ENCODE measurements around the gene PLCL2. TPM values are rescaled to one million over a fixed set of nuclear protein-coding genes. Genes with fewer than 3 reads are reported as not detected.

The PLCL2 gene
- total and polyA plus RNA-seq, 7 donors, result 8.0 to 12.6 (median 11.6) TPM

- Histone ChIP-seq H3K9me3 (no peaks in the 10 kb centered on the region), H3K4me3 (no peak overlapping the region), H3K4me1 (no peaks in the 10 kb centered on the region), H3K27ac (no peak overlapping the region), H3K36me3 (no peaks in the 10 kb centered on the region), H3K27me3 (no peaks in the 10 kb centered on the region)
- 99 to 100% methylated on average over 1 of the region's 1 CpG for WGBS, 2 donors
- intact Hi-C loops (cut with DNase I), result no loop called here
- no peak for TF ChIP-seq POLR2AphosphoS5 (IDR thresholded peaks at IDR 0.05)
- no peak for TF ChIP-seq CTCF (IDR thresholded peaks at IDR 0.05)
- no peak for TF ChIP-seq POLR2A (IDR thresholded peaks at IDR 0.05)
- no peak for TF ChIP-seq EP300 (IDR thresholded peaks at IDR 0.05)
- no peak for DNase-seq
Observed at GRCh38 chr3:16993227-16993626, 108.5 kb downstream of the PLCL2 start.

- no peaks in the 10 kb centered on the region for H3K4me1 ChIP-seq
- H3K27me3 ChIP-seq, result no peaks in the 10 kb centered on the region
- no peaks in the 10 kb centered on the region for H3K36me3 ChIP-seq
- intact Hi-C loops (cut with DNase I), result no loop called here
- DNase-seq, result no peak
- no peak overlapping the region for H3K27ac ChIP-seq
- WGBS, 2 donors, result 39 to 63% methylated on average over 4 of the region's 4 CpGs
- TF ChIP-seq EP300 (IDR thresholded peaks at IDR 0.05) (no peak), POLR2AphosphoS5 (IDR thresholded peaks at IDR 0.05) (no peak), CTCF (IDR thresholded peaks at IDR 0.05) (no peak), POLR2A (IDR thresholded peaks at IDR 0.05) (no peak)
- H3K4me3 ChIP-seq, result no peak overlapping the region
- no peaks in the 10 kb centered on the region for H3K9me3 ChIP-seq
Observed at GRCh38 chr3:16994854-16995525, 110.2 kb downstream of the PLCL2 start.

- H3K4me3 ChIP-seq, result no peak overlapping the region
- whole genome bisulfite sequencing, 2 donors, result 91 to 95% methylated on average over 3 of the region's 3 CpGs
- no peak for DNase-seq
- no peak overlapping the region for H3K27ac ChIP-seq
- H3K4me1 ChIP-seq, result no peaks in the 10 kb centered on the region
- no peaks in the 10 kb centered on the region for H3K36me3 ChIP-seq
- no peaks in the 10 kb centered on the region for H3K9me3 ChIP-seq
- intact Hi-C loops (cut with DNase I), result no loop called here
- H3K27me3 ChIP-seq, result no peaks in the 10 kb centered on the region
- TF ChIP-seq POLR2A (IDR thresholded peaks at IDR 0.05), result no peak
Observed at GRCh38 chr3:16995601-16996000, 110.8 kb downstream of the PLCL2 start.

- intact Hi-C loops (cut with DNase I), result no loop called here
- TF ChIP-seq EP300 (IDR thresholded peaks at IDR 0.05) (no peak), POLR2AphosphoS5 (IDR thresholded peaks at IDR 0.05) (no peak), POLR2A (IDR thresholded peaks at IDR 0.05) (no peak), CTCF (IDR thresholded peaks at IDR 0.05) (no peak)
- Histone ChIP-seq H3K27ac (no peak overlapping the region), H3K4me3 (no peak overlapping the region), H3K9me3 (peaks cover 0 to 8% (median 1%) of the 10 kb centered on the region in 4 donors), H3K4me1 (no peaks in the 10 kb centered on the region), H3K36me3 (no peaks in the 10 kb centered on the region), H3K27me3 (no peaks in the 10 kb centered on the region)
- DNase-seq, result no peak
- WGBS, 2 donors, result 46 to 58% methylated on average over 3 of the region's 3 CpGs
Observed at GRCh38 chr3:16998236-16998923, 113.6 kb downstream of the PLCL2 start.

GRCh38 chr3:16999161-16999560 is 114.4 kb downstream of the PLCL2 start:
- 80 to 85% methylated on average over 2 of the region's 2 CpGs for WGBS, 2 donors
- Histone ChIP-seq H3K4me1 (no peaks in the 10 kb centered on the region), H3K36me3 (no peaks in the 10 kb centered on the region), H3K27me3 (no peaks in the 10 kb centered on the region), H3K27ac (no peak overlapping the region), H3K9me3 (peaks cover 0 to 8% (median 1%) of the 10 kb centered on the region in 4 donors), H3K4me3 (no peak overlapping the region)
- intact Hi-C loops (cut with DNase I), result no loop called here
- TF ChIP-seq POLR2A (IDR thresholded peaks at IDR 0.05) (no peak), POLR2AphosphoS5 (IDR thresholded peaks at IDR 0.05) (no peak), CTCF (IDR thresholded peaks at IDR 0.05) (no peak), EP300 (IDR thresholded peaks at IDR 0.05) (no peak)
- DNase-seq, result no peak
